ENCODE data around the gene IGSF8. TPM values are rescaled to one million over a fixed set of nuclear protein-coding genes. Genes with fewer than 3 reads are reported as not detected.

The IGSF8 gene
- polyA plus RNA-seq, 1 of the 3 experiments (the other 2 are of a cell fraction), result 67.9 TPM

DNA sequence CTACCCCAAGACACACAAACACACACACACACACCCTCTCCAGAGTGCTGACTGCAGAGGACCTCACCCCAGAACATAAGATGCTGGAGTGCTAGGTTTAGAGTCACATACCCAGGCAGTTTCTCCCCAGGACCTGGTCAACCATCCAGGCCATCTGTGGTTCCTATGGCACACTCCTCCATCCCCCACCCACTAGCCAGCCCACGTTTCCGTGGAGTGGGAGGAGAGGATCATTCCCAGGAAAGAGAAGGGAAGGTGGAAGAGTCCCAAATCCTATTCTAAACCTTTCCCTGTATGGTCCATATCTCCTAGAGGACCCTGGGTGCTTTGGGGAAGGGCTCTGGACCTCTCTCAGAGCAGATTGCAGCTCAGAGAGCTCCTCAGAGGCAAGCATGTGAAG is 15.9 kb downstream of the IGSF8 start:
- Histone ChIP-seq H3K9me3 (no peaks in the 10 kb centered on the region), H4K20me1 (ENCODE audit: insufficient read depth) (no peaks in the 10 kb centered on the region), H3K4me2 (no peak overlapping the region), H2AFZ (ENCODE audit: low read depth) (no peak overlapping the region), H3K9me2 (no peaks in the 10 kb centered on the region), H3K4me1 (ENCODE audit: control insufficient read depth in 1 of 2, insufficient read depth in 2 of 2, low read depth in 1 of 2, low read length in 1 of 2) (peaks cover 0 to 15% of the 10 kb centered on the region in 2 experiments; a peak in 1 of 4 replicates), H3K9ac (no peak overlapping the region), H3K79me2 (ENCODE audit: insufficient read depth) (no peaks in the 10 kb centered on the region), H3K27me3 (ENCODE audit: insufficient read depth) (peaks cover 30% of the 10 kb centered on the region), H3K4me3 (ENCODE audit: low read depth in 2 of 2, low read length in 1 of 2) (no peak overlapping the region), H3K36me3 (replicated peaks in 1 of 2; ENCODE audit: control insufficient read depth in 1 of 2, insufficient read depth in 2 of 2, low read length in 1 of 2) (peaks cover 0 to 2% of the 10 kb centered on the region in 2 experiments), H3F3A (replicated peaks; ENCODE audit: insufficient read depth) (no peaks in the 10 kb centered on the region), H3K27ac (ENCODE audit: low read depth in 2 of 2, low read length in 1 of 2) (no peak overlapping the region)
- TF ChIP-seq RCOR1 (IDR thresholded peaks at IDR 0.05; ENCODE audit: low read length), result no peak
- no peak for TF ChIP-seq MXI1 (IDR thresholded peaks at IDR 0.05; ENCODE audit: low read depth, low read length)
- no peak for TF ChIP-seq TEAD4 (IDR thresholded peaks at IDR 0.05; ENCODE audit: borderline replicate concordance, insufficient read depth)
- no peak for TF ChIP-seq ELF1 (IDR thresholded peaks at IDR 0.05)
- TF ChIP-seq RXRA (IDR thresholded peaks at IDR 0.05; ENCODE audit: borderline replicate concordance, low read depth), result no peak
- TF ChIP-seq GATA2 (CRISPR knock-in tag; IDR thresholded peaks at IDR 0.05), result no peak
- TF ChIP-seq TAF1 (IDR thresholded peaks at IDR 0.05; ENCODE audit: borderline replicate concordance, low read depth, low read length), result no peak
- TF ChIP-seq PBX3 (IDR thresholded peaks at IDR 0.05), result no peak
- no peak for TF ChIP-seq TCF12 (IDR thresholded peaks at IDR 0.05)
- TF ChIP-seq, protein P1, sequence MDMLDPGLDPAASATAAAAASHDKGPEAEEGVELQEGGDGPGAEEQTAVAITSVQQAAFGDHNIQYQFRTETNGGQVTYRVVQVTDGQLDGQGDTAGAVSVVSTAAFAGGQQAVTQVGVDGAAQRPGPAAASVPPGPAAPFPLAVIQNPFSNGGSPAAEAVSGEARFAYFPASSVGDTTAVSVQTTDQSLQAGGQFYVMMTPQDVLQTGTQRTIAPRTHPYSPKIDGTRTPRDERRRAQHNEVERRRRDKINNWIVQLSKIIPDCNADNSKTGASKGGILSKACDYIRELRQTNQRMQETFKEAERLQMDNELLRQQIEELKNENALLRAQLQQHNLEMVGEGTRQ (IDR thresholded peaks at IDR 0.05; ENCODE audit: borderline replicate concordance, low read depth, low read length), result no peak
- no peak for TF ChIP-seq EZH2phosphoT487 (IDR thresholded peaks at IDR 0.05; ENCODE audit: borderline replicate concordance, low read depth)
- no peak for TF ChIP-seq RFX5 (IDR thresholded peaks at IDR 0.05; ENCODE audit: low read length)
- TF ChIP-seq SMC3 (IDR thresholded peaks at IDR 0.05; ENCODE audit: low read depth, low read length), result no peak
- TF ChIP-seq CHD2 (IDR thresholded peaks at IDR 0.05; ENCODE audit: low read length, partially characterized antibody), result no peak
- no peak for TF ChIP-seq MEF2A (IDR thresholded peaks at IDR 0.05; ENCODE audit: borderline replicate concordance, low read depth)
- no peak for TF ChIP-seq NFIC (IDR thresholded peaks at IDR 0.05; ENCODE audit: borderline replicate concordance)
- TF ChIP-seq RAD21 (IDR thresholded peaks at IDR 0.05; ENCODE audit: low read length), result no peak
- TF ChIP-seq POLR2AphosphoS5 (IDR thresholded peaks at IDR 0.05; ENCODE audit: low read depth, low read length), result no peak
- POLR2A ChIA-PET, result interaction anchor here (0.9 to 1.3 kb wide), 2 partner anchors 36 to 52 kb away, joined by 3 read pairs; no protein-coding TSS in a partner anchor
- CTCF ChIA-PET, result interaction anchor here (1.0 to 14.2 kb wide), 12 partner anchors 11 to 294 kb away, joined by 3 to 163 read pairs (median 12); partner anchors contain the start of genes IGSF8, KCNJ10 and PIGM
- 58% methylated on average over 2 of the region's 2 CpGs for WGBS (ENCODE audit: low lambda C conversion rate)
- DNase-seq, result no peak

Data from SK-N-SH (cell line).